Loucy (cell line): ENCODE measurements around the gene PKN1.

ENCODE experiments used
- EZH2phosphoT487 ChIP-seq: fragments of 200-600 bp; IDR thresholded peaks from 2 replicates; pipeline ENCODE4 v1.6.1; 2018; ENCODE audit warnings: antibody characterized with exemption, mild to moderate bottlenecking, moderate library complexity, borderline replicate concordance
- TF ChIP-seq, protein P1 (sequence below): fragments of 200-600 bp; sonication (generic); conservative IDR thresholded peaks from 2 replicates; pipeline ENCODE4 v1.5.1; 2014; ENCODE audit warnings: mild to moderate bottlenecking, antibody characterized with exemption, low read length

DNA sequence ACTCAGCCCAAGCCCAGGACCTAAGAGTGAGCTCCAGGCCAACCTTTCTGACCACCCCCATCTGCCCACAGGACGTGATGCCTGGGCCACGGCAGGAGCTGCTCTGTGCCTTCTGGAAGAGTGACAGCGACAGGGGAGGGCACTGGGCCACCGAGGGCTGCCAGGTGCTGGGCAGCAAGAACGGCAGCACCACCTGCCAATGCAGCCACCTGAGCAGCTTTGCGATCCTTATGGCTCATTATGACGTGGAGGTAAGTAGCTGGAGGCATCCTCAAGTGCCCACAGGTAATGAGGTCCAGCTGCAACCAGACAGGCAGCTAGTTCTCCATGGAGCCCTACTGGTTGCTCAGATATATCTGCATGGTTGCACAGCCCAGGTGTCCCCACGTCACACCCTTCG is 28.8 kb upstream of the PKN1 start:
- TF ChIP-seq, protein P1, sequence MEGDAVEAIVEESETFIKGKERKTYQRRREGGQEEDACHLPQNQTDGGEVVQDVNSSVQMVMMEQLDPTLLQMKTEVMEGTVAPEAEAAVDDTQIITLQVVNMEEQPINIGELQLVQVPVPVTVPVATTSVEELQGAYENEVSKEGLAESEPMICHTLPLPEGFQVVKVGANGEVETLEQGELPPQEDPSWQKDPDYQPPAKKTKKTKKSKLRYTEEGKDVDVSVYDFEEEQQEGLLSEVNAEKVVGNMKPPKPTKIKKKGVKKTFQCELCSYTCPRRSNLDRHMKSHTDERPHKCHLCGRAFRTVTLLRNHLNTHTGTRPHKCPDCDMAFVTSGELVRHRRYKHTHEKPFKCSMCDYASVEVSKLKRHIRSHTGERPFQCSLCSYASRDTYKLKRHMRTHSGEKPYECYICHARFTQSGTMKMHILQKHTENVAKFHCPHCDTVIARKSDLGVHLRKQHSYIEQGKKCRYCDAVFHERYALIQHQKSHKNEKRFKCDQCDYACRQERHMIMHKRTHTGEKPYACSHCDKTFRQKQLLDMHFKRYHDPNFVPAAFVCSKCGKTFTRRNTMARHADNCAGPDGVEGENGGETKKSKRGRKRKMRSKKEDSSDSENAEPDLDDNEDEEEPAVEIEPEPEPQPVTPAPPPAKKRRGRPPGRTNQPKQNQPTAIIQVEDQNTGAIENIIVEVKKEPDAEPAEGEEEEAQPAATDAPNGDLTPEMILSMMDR = no peak
- no peak for TF ChIP-seq EZH2phosphoT487
